Aorta (tissue), 4 donors: ENCODE measurements around the gene LYZL6. TPM values are rescaled to one million over a fixed set of nuclear protein-coding genes. Genes with fewer than 3 reads are reported as not detected.

ENCODE experiments used
- polyA plus RNA-seq, 2 donors: library from polyadenylated mRNA; stranded (reverse); fragments of 200-250 nt; gene quantifications; one replicate each; pipeline ENCODE4 v1.2.3, GENCODE V29; 2013
- total RNA-seq, 2 donors: library from RNA; stranded (reverse); fragmentation: NEBNext Ultra II Directional; extraction: Animal tissue kit (Norgen Biotek cat#: 25700); gene quantifications; one replicate each; pipeline ENCODE4 v1.2.1, GENCODE V29; 2021
- donor health status: healthy with polysubstance abuse.
- donor health status: Bipolar disorder and iron deficiency.
- donor health status: DM: no; HTN: no; CAD: no.
- donor health status: DM: yes; HTN: yes; CAD: no.

LYZL6 gene
- total and polyA plus RNA-seq, 4 donors: not detected

Other genes with a start within 250 kb of the LYZL6 start
- gene RASL10B, start 212.1 kb downstream of the LYZL6 start, total RNA-seq: 1 to 10 TPM; 1.3 to 3.5 TPM
- 1 to 10 TPM in 1 of 2 donors, under 1 TPM in 1; 0.31 to 1.3 TPM for gene RASL10B, start 212.1 kb downstream of the LYZL6 start, polyA plus RNA-seq
- gene GAS2L2, start 190.5 kb downstream of the LYZL6 start, total RNA-seq: not detected
- gene GAS2L2, start 190.5 kb downstream of the LYZL6 start, polyA plus RNA-seq: under 1 TPM in 1 of 2 donors, not detected in 1; 0.05 TPM
- not detected for gene C17orf50, start 182.8 kb downstream of the LYZL6 start, total RNA-seq
- not detected for gene C17orf50, start 182.8 kb downstream of the LYZL6 start, polyA plus RNA-seq
- gene MMP28, start 148.1 kb downstream of the LYZL6 start, total RNA-seq: 1 to 10 TPM; 4.5 to 6.4 TPM
- gene MMP28, start 148.1 kb downstream of the LYZL6 start, polyA plus RNA-seq: 1 to 10 TPM; 1.5 to 5.4 TPM
- gene TAF15, start 134.2 kb downstream of the LYZL6 start, total RNA-seq: 100 to 1,000 TPM; 136 to 167 TPM
- 100 to 1,000 TPM in 1 of 2 donors, 10 to 100 TPM in 1; 86.2 to 143 TPM for gene TAF15, start 134.2 kb downstream of the LYZL6 start, polyA plus RNA-seq
- not detected for gene HEATR9, start 74.8 kb downstream of the LYZL6 start, total RNA-seq
- not detected for gene HEATR9, start 74.8 kb downstream of the LYZL6 start, polyA plus RNA-seq
- gene CCL5, start 63.4 kb downstream of the LYZL6 start, total RNA-seq: 1 to 10 TPM; 6.7 to 7.5 TPM
- gene CCL5, start 63.4 kb downstream of the LYZL6 start, polyA plus RNA-seq: 1 to 10 TPM; 1.5 to 9.4 TPM
- not detected for gene RDM1, start 12.9 kb downstream of the LYZL6 start, total RNA-seq
- not detected for gene RDM1, start 12.9 kb downstream of the LYZL6 start, polyA plus RNA-seq
- gene CCL16, start 37.8 kb upstream of the LYZL6 start, total RNA-seq: 1 to 10 TPM; 1.1 to 1.9 TPM
- gene CCL16, start 37.8 kb upstream of the LYZL6 start, polyA plus RNA-seq: not detected
- gene CCL14, start 43.0 kb upstream of the LYZL6 start, total RNA-seq: 100 to 1,000 TPM; 136 to 224 TPM
- gene CCL14, start 43.0 kb upstream of the LYZL6 start, polyA plus RNA-seq: 1 to 10 TPM; 4.0 to 8.8 TPM
- gene CCL15, start 57.8 kb upstream of the LYZL6 start, total RNA-seq: not detected
- 1 to 10 TPM in 1 of 2 donors, not detected in 1; 7.1 TPM for gene CCL15, start 57.8 kb upstream of the LYZL6 start, polyA plus RNA-seq
- gene CCL23, start 74.3 kb upstream of the LYZL6 start, total RNA-seq: 1 to 10 TPM; 5.6 to 8.6 TPM
- gene CCL23, start 74.3 kb upstream of the LYZL6 start, polyA plus RNA-seq: not detected
- gene CCL18, start 120.6 kb upstream of the LYZL6 start, total RNA-seq: 10 to 100 TPM in 1 of 2 donors, 1 to 10 TPM in 1; 5.6 to 39.0 TPM
- gene CCL18, start 120.6 kb upstream of the LYZL6 start, polyA plus RNA-seq: 10 to 100 TPM in 1 of 2 donors, under 1 TPM in 1; 0.64 to 53.0 TPM
- gene CCL3, start 146.4 kb upstream of the LYZL6 start, total RNA-seq: 10 to 100 TPM in 1 of 2 donors, 1 to 10 TPM in 1; 6.6 to 17.9 TPM
- 10 to 100 TPM in 1 of 2 donors, 1 to 10 TPM in 1; 4.0 to 38.3 TPM for gene CCL3, start 146.4 kb upstream of the LYZL6 start, polyA plus RNA-seq
- 10 to 100 TPM in 1 of 2 donors, 1 to 10 TPM in 1; 6.4 to 12.5 TPM for gene CCL4, start 160.1 kb upstream of the LYZL6 start, total RNA-seq
- gene CCL4, start 160.1 kb upstream of the LYZL6 start, polyA plus RNA-seq: 10 to 100 TPM in 1 of 2 donors, 1 to 10 TPM in 1; 1.9 to 13.5 TPM
- 10 to 100 TPM in 1 of 2 donors, 1 to 10 TPM in 1; 5.0 to 13.8 TPM for gene TBC1D3B, start 232.9 kb upstream of the LYZL6 start, total RNA-seq
- gene TBC1D3B, start 232.9 kb upstream of the LYZL6 start, polyA plus RNA-seq: 1 to 10 TPM in 1 of 2 donors, not detected in 1; 5.1 TPM